Nephron (organoid): ENCODE measurements around the gene AMBRA1.
"Not testable (repeated sequence)": the region's sequence is repeated elsewhere in the genome, so short reads cannot be mapped to it uniquely, and the experiment has no call there.

Experiments used
- H3K27ac Mint-ChIP-seq, 3 experiments: 2 replicates each; pipeline ENCODE4 v1.8.0; 2020; ENCODE audit warnings: mixed read lengths in 3 of 3, mild to moderate bottlenecking in 2 of 3, moderate library complexity in 1 of 3
- H3K27me3 Mint-ChIP-seq: 2 replicates; pipeline ENCODE4 v1.8.0; 2021; ENCODE audit warnings: low read depth, mild to moderate bottlenecking, moderate library complexity, mixed read lengths
- H3K36me3 Mint-ChIP-seq: 2 replicates; pipeline ENCODE4 v1.8.0; 2020; ENCODE audit warnings: low read depth, mixed read lengths
- H3K4me1 Mint-ChIP-seq: 2 replicates; pipeline ENCODE4 v1.8.0; 2020; ENCODE audit warnings: mixed read lengths
- H3K4me3 Mint-ChIP-seq, 3 experiments: 2 replicates each; pipeline ENCODE4 v1.8.0; 2020; ENCODE audit warnings: mild to moderate bottlenecking in 3 of 3, mixed read lengths in 3 of 3, moderate library complexity in 2 of 3
- H3K9me3 Mint-ChIP-seq: 2 replicates; pipeline ENCODE4 v1.8.0; 2020; ENCODE audit warnings: mixed read lengths
- CTCF ChIP-seq, 3 experiments: fragments of 200-600 bp; sonication (generic); IDR thresholded peaks; one replicate each; pipeline ENCODE4 v1.5.0; 2021; ENCODE audit warnings: antibody characterized with exemption in 3 of 3; ENCODE audit not compliant: unreplicated experiment in 3 of 3

AMBRA1 gene

GRCh38 chr11:46374815-46375214 is 219.0 kb downstream of the AMBRA1 start:
- H3K27me3 Mint-ChIP-seq: no peaks in the 10 kb centered on the region
- H3K9me3 Mint-ChIP-seq: no peaks in the 10 kb centered on the region
- peaks cover 18% of the 10 kb centered on the region for H3K36me3 Mint-ChIP-seq
- no peak overlapping the region for H3K27ac Mint-ChIP-seq
- H3K4me1 Mint-ChIP-seq: peaks cover 7% of the 10 kb centered on the region
- no peak for TF ChIP-seq CTCF (IDR thresholded peaks at IDR 0.05; ENCODE audit: unreplicated experiment in 3 of 3)
- H3K4me3 Mint-ChIP-seq: no peak overlapping the region

- Mint-ChIP-seq H3K36me3 (peaks cover 21% of the 10 kb centered on the region), H3K4me3 (no peak overlapping the region), H3K4me1 (peaks cover 13% of the 10 kb centered on the region), H3K27me3 (no peaks in the 10 kb centered on the region), H3K9me3 (no peaks in the 10 kb centered on the region), H3K27ac (no peak overlapping the region)
- TF ChIP-seq CTCF (IDR thresholded peaks at IDR 0.05; ENCODE audit: unreplicated experiment in 3 of 3): no peak
Observed at GRCh38 chr11:46373787-46374740, 219.8 kb downstream of the AMBRA1 start.

- H3K27me3 Mint-ChIP-seq, H3K9me3 Mint-ChIP-seq, H3K4me3 Mint-ChIP-seq, H3K27ac Mint-ChIP-seq: not testable (repeated sequence)
- Mint-ChIP-seq H3K4me1 (peaks cover 20% of the 10 kb centered on the region), H3K36me3 (peaks cover 21% of the 10 kb centered on the region)
Observed at GRCh38 chr11:46372501-46372900, 221.3 kb downstream of the AMBRA1 start.

- H3K36me3 Mint-ChIP-seq: peaks cover 17% of the 10 kb centered on the region
- no peaks in the 10 kb centered on the region for H3K9me3 Mint-ChIP-seq
- no peaks in the 10 kb centered on the region for H3K27me3 Mint-ChIP-seq
- no peak overlapping the region for H3K27ac Mint-ChIP-seq
- peaks cover 24% of the 10 kb centered on the region for H3K4me1 Mint-ChIP-seq
- no peak overlapping the region for H3K4me3 Mint-ChIP-seq
- TF ChIP-seq CTCF (IDR thresholded peaks at IDR 0.05; ENCODE audit: unreplicated experiment in 3 of 3): no peak
Observed at GRCh38 chr11:46372086-46372485, 221.7 kb downstream of the AMBRA1 start.

GRCh38 chr11:46371262-46371661 is 222.6 kb downstream of the AMBRA1 start:
- H3K27ac Mint-ChIP-seq, H3K4me3 Mint-ChIP-seq, H3K27me3 Mint-ChIP-seq, H3K9me3 Mint-ChIP-seq: not testable (repeated sequence)
- Mint-ChIP-seq H3K4me1 (peaks cover 25% of the 10 kb centered on the region), H3K36me3 (peaks cover 16% of the 10 kb centered on the region)

- H3K27ac Mint-ChIP-seq: peak overlapping the region; percentile 12 to 35 (median 26)
- TF ChIP-seq CTCF (IDR thresholded peaks at IDR 0.05; ENCODE audit: unreplicated experiment in 3 of 3): no peak
- H3K36me3 Mint-ChIP-seq: peaks cover 16% of the 10 kb centered on the region
- H3K4me3 Mint-ChIP-seq: no peak overlapping the region
- H3K9me3 Mint-ChIP-seq: no peaks in the 10 kb centered on the region
- H3K4me1 Mint-ChIP-seq: peaks cover 32% of the 10 kb centered on the region
- no peaks in the 10 kb centered on the region for H3K27me3 Mint-ChIP-seq
Observed at GRCh38 chr11:46370253-46370652, 223.6 kb downstream of the AMBRA1 start.
